Stomach smooth muscle (tissue), 2 donors: ENCODE data around the gene NTN4.
"Not testable (repeated sequence)": the region's sequence is repeated elsewhere in the genome, so short reads cannot be mapped to it uniquely, and the experiment has no call there.

Experiments used
- H3K27ac ChIP-seq: one replicate; pipeline ENCODE4 v1.7.0; 2013; ENCODE audit warnings: mild to moderate bottlenecking, low read length, inconsistent platforms
- H3K27me3 ChIP-seq, 2 donors: one replicate each; pipeline ENCODE4 v1.7.0; 2013; ENCODE audit warnings: low read length in 2 of 2; ENCODE audit not compliant: insufficient read depth in 2 of 2, control insufficient read depth in 1 of 2
- H3K36me3 ChIP-seq, 2 donors: one replicate each; pipeline ENCODE4 v1.7.0; 2013; ENCODE audit warnings: low read length in 2 of 2; ENCODE audit not compliant: control insufficient read depth in 2 of 2, insufficient read depth in 2 of 2
- H3K4me1 ChIP-seq: one replicate; pipeline ENCODE4 v1.7.0; 2013; ENCODE audit warnings: low read length; ENCODE audit not compliant: control insufficient read depth, insufficient read depth
- H3K4me3 ChIP-seq, 2 donors: one replicate each; pipeline ENCODE4 v1.7.0; 2013; ENCODE audit warnings: low read length in 2 of 2
- H3K9ac ChIP-seq, 2 donors: one replicate each; pipeline ENCODE4 v1.7.0; 2013; ENCODE audit warnings: low read length in 2 of 2, mild to moderate bottlenecking in 1 of 2
- H3K9me3 ChIP-seq, 2 donors: one replicate each; pipeline ENCODE4 v1.7.0; 2013; ENCODE audit warnings: low read length in 2 of 2; ENCODE audit not compliant: control insufficient read depth in 2 of 2
- donor health status: healthy.
- donor health status: Pancreatic carcinoma.

NTN4 gene

GRCh38 chr12:95661360-95661759 is 129.2 kb downstream of the NTN4 start:
- Histone ChIP-seq H3K4me3 (no peak overlapping the region), H3K27ac (no peak overlapping the region), H3K27me3 (no peaks in the 10 kb centered on the region), H3K4me1 (no peaks in the 10 kb centered on the region), H3K9ac (no peak overlapping the region), H3K36me3 (peaks cover 0 to 7% of the 10 kb centered on the region in 2 donors), H3K9me3 (no peaks in the 10 kb centered on the region)

GRCh38 chr12:95658386-95658785 is 132.2 kb downstream of the NTN4 start:
- H3K27me3 ChIP-seq = no peaks in the 10 kb centered on the region
- no peaks in the 10 kb centered on the region for H3K36me3 ChIP-seq
- no peaks in the 10 kb centered on the region for H3K9me3 ChIP-seq
- H3K4me3 ChIP-seq = no peak overlapping the region
- no peak overlapping the region for H3K9ac ChIP-seq
- H3K4me1 ChIP-seq = no peaks in the 10 kb centered on the region
- no peak overlapping the region for H3K27ac ChIP-seq

- not testable (repeated sequence) for H3K27ac ChIP-seq
These were observed 135.9 kb downstream of the NTN4 start for GRCh38 chr12:95654665-95655064.

GRCh38 chr12:95653771-95654546 is 136.6 kb downstream of the NTN4 start:
- Histone ChIP-seq H3K9ac (no peak overlapping the region), H3K27me3 (no peaks in the 10 kb centered on the region), H3K4me1 (no peaks in the 10 kb centered on the region), H3K4me3 (no peak overlapping the region), H3K36me3 (no peaks in the 10 kb centered on the region), H3K9me3 (no peaks in the 10 kb centered on the region), H3K27ac (no peak overlapping the region)

More at GRCh38 chr12:95654665-95655064, 135.9 kb downstream of the NTN4 start:
- not testable (repeated sequence) for H3K36me3 ChIP-seq, H3K4me3 ChIP-seq, H3K4me1 ChIP-seq, H3K9ac ChIP-seq, H3K9me3 ChIP-seq, H3K27me3 ChIP-seq

- Histone ChIP-seq H3K4me1 (peaks cover under 1% of the 10 kb centered on the region), H3K27me3 (peaks cover 1 to 4% of the 10 kb centered on the region in 2 donors), H3K36me3 (no peaks in the 10 kb centered on the region), H3K27ac (no peak overlapping the region), H3K4me3 (no peak overlapping the region), H3K9ac (no peak overlapping the region), H3K9me3 (no peaks in the 10 kb centered on the region)
These were observed 138.9 kb downstream of the NTN4 start for GRCh38 chr12:95651681-95652080.

GRCh38 chr12:95648990-95649791 is 141.4 kb downstream of the NTN4 start:
- H3K27me3 ChIP-seq = peaks cover 2 to 4% of the 10 kb centered on the region in 2 donors
- H3K9ac ChIP-seq = no peak overlapping the region
- H3K4me1 ChIP-seq = peaks cover 2% of the 10 kb centered on the region
- H3K27ac ChIP-seq = no peak overlapping the region
- H3K36me3 ChIP-seq = no peaks in the 10 kb centered on the region
- H3K9me3 ChIP-seq = no peaks in the 10 kb centered on the region
- H3K4me3 ChIP-seq = no peak overlapping the region

- Histone ChIP-seq H3K27ac (no peak overlapping the region), H3K9ac (no peak overlapping the region), H3K4me3 (no peak overlapping the region), H3K4me1 (peaks cover 2% of the 10 kb centered on the region), H3K9me3 (no peaks in the 10 kb centered on the region), H3K27me3 (peaks cover 2 to 4% of the 10 kb centered on the region in 2 donors), H3K36me3 (no peaks in the 10 kb centered on the region)
These were observed 143.8 kb downstream of the NTN4 start for GRCh38 chr12:95646781-95647190.

- Histone ChIP-seq H3K4me3 (no peak overlapping the region), H3K27me3 (peaks cover 2 to 4% of the 10 kb centered on the region in 2 donors), H3K9ac (no peak overlapping the region), H3K4me1 (peaks cover 2% of the 10 kb centered on the region), H3K9me3 (no peaks in the 10 kb centered on the region), H3K27ac (no peak overlapping the region), H3K36me3 (no peaks in the 10 kb centered on the region)
These were observed 147.3 kb downstream of the NTN4 start for GRCh38 chr12:95643256-95643655.

- Histone ChIP-seq H3K9me3 (no peaks in the 10 kb centered on the region), H3K4me1 (peaks cover 6% of the 10 kb centered on the region), H3K36me3 (no peaks in the 10 kb centered on the region), H3K27me3 (peaks cover 2 to 4% of the 10 kb centered on the region in 2 donors), H3K9ac (no peak overlapping the region), H3K4me3 (no peak overlapping the region), H3K27ac (no peak overlapping the region)
These were observed 148.0 kb downstream of the NTN4 start for GRCh38 chr12:95642583-95642982.

GRCh38 chr12:95641299-95641952 is 149.1 kb downstream of the NTN4 start:
- no peaks in the 10 kb centered on the region for H3K36me3 ChIP-seq
- no peaks in the 10 kb centered on the region for H3K27me3 ChIP-seq
- no peak overlapping the region for H3K27ac ChIP-seq
- no peak overlapping the region for H3K9ac ChIP-seq
- H3K9me3 ChIP-seq = no peaks in the 10 kb centered on the region
- H3K4me1 ChIP-seq = peaks cover 4% of the 10 kb centered on the region
- no peak overlapping the region for H3K4me3 ChIP-seq
